ENCODE results near the gene FOXS1. TPM values are rescaled to one million over a fixed set of nuclear protein-coding genes. Genes with fewer than 3 reads are reported as not detected.

Gene FOXS1
- total RNA-seq, 2 experiments from 2014 or later, result not detected

DNA sequence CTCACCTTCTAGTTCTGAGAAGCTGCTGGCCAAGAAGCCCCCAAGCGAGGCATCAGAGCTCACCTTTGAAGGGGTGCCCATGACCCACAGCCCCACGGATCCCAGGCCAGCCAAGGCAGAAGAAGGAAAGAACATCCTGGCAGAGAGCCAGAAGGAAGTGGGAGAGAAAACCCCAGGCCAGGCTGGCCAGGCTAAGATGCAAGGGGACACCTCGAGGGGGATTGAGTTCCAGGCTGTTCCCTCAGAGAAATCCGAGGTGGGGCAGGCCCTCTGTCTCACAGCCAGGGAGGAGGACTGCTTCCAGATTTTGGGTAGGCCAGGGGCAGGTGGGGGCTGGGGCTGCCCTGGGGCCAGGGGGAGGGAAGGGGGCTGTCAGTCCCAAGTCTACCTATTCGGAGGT, 24.0 kb downstream of the FOXS1 start:
- H3K4me1 ChIP-seq (ENCODE audit: insufficient read depth, low read length, poor library complexity, severe bottlenecking), result no peaks in the 10 kb centered on the region
- H3K9me2 ChIP-seq (ENCODE audit: insufficient read depth, low read length), result no peaks in the 10 kb centered on the region
- H4K20me1 ChIP-seq (ENCODE audit: insufficient read depth, low read length), result no peaks in the 10 kb centered on the region
- intact Hi-C loops (cut with micrococcal nuclease; ENCODE audit: unreplicated experiment), result loop anchor here (10.0 kb wide), 1 partner anchor 633 kb away; no protein-coding TSS in a partner anchor
- H3K4me3 ChIP-seq (ENCODE audit: low read depth, low read length, poor library complexity, severe bottlenecking), result no peak overlapping the region
- H3K27ac ChIP-seq (ENCODE audit: low read depth, low read length, poor library complexity, severe bottlenecking), result no peak overlapping the region
- no TSS peak for BruUV-seq (replicated peaks)
- ChIA-PET CTCF (ENCODE audit: unreplicated experiment) (no interaction called here), POLR2A (no interaction called here)
- no peak overlapping the region for H3K4me2 ChIP-seq (ENCODE audit: low read length)
- no peak overlapping the region for H2AFZ ChIP-seq (ENCODE audit: low read length)
- no peaks in the 10 kb centered on the region for H3K79me2 ChIP-seq (ENCODE audit: insufficient read depth, low read depth, low read length)
- no peak for DNase-seq (ENCODE audit: low spot score)
- H3K36me3 ChIP-seq (ENCODE audit: insufficient read depth, low read length), result no peaks in the 10 kb centered on the region
- TF ChIP-seq EZH2phosphoT487 (IDR thresholded peaks at IDR 0.05; ENCODE audit: borderline replicate concordance, low read depth, low read length), result no peak
- TF ChIP-seq, protein P1, sequence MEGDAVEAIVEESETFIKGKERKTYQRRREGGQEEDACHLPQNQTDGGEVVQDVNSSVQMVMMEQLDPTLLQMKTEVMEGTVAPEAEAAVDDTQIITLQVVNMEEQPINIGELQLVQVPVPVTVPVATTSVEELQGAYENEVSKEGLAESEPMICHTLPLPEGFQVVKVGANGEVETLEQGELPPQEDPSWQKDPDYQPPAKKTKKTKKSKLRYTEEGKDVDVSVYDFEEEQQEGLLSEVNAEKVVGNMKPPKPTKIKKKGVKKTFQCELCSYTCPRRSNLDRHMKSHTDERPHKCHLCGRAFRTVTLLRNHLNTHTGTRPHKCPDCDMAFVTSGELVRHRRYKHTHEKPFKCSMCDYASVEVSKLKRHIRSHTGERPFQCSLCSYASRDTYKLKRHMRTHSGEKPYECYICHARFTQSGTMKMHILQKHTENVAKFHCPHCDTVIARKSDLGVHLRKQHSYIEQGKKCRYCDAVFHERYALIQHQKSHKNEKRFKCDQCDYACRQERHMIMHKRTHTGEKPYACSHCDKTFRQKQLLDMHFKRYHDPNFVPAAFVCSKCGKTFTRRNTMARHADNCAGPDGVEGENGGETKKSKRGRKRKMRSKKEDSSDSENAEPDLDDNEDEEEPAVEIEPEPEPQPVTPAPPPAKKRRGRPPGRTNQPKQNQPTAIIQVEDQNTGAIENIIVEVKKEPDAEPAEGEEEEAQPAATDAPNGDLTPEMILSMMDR (conservative IDR thresholded peaks at IDR 0.05; ENCODE audit: low read length), result no peak
- H3K9me3 ChIP-seq (ENCODE audit: low read length), result no peaks in the 10 kb centered on the region

- TF ChIP-seq, protein P1 (conservative IDR thresholded peaks at IDR 0.05; ENCODE audit: low read length), result no peak
- no peak for TF ChIP-seq EZH2phosphoT487 (IDR thresholded peaks at IDR 0.05; ENCODE audit: borderline replicate concordance, low read depth, low read length)
- CTCF ChIA-PET (ENCODE audit: unreplicated experiment), result no interaction called here
- BruUV-seq (replicated peaks), result no TSS peak
Observed at GRCh38 chr20:31820228-31820627, 25.2 kb downstream of the FOXS1 start.

DNA sequence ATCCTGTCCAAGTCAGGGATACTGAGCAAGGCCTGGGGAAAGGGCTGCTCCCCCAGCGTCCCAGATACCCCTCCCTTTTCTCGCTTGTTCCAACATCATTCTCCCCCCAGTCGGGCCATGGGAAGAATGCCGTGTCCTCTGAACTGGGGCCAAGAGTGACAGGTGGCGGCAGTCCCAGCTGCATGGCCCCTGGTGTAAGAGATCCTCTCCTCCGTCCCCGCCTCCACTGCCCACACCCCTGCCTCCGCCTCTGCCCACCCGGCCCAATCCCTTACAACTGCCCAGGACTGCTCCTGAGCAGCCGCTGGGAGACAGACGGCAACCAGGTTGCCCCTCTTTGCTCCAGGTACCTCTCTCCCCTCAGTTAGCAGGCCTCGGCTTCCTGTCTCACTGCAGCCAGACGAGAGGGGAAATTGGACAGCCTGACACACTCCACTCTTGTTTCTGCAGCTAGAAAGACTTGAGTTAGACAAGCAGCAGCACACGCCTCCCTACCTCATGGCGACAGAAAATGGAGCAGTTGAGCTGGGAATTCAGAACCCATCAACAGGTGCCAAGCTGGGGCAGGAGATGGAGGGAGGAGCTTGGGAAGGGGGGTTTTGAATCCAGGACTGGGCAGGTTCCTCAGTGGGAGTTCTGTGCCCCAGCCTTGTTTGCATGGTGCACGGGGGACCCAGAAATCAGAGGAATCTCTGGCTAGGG, 26.2 kb downstream of the FOXS1 start, which contains the start of gene MYLK2:
Gene MYLK2 (plus strand): TSS at position 274 of the 702 bp plus-strand sequence. CDS start 225 bp downstream, at position 499.
- no peaks in the 10 kb centered on the region for H3K4me1 ChIP-seq (ENCODE audit: insufficient read depth, low read length, poor library complexity, severe bottlenecking)
- POLR2A ChIA-PET, result no interaction called here
- no peak within 1 kb of the TSS for H2AFZ ChIP-seq (ENCODE audit: low read length)
- intact Hi-C loops (cut with micrococcal nuclease; ENCODE audit: unreplicated experiment), result no loop called here
- no peaks in the 10 kb centered on the region for H3K9me2 ChIP-seq (ENCODE audit: insufficient read depth, low read length)
- H3K9me3 ChIP-seq (ENCODE audit: low read length), result no peaks in the 10 kb centered on the region
- no peak within 1 kb of the TSS for H3K27ac ChIP-seq (ENCODE audit: low read depth, low read length, poor library complexity, severe bottlenecking)
- no peaks in the 10 kb centered on the region for H4K20me1 ChIP-seq (ENCODE audit: insufficient read depth, low read length)
- H3K4me3 ChIP-seq (ENCODE audit: low read depth, low read length, poor library complexity, severe bottlenecking), result no peak within 1 kb of the TSS
- TF ChIP-seq, protein P1 (conservative IDR thresholded peaks at IDR 0.05; ENCODE audit: low read length), result no peak
- TF ChIP-seq EZH2phosphoT487 (IDR thresholded peaks at IDR 0.05; ENCODE audit: borderline replicate concordance, low read depth, low read length), result no peak
- DNase-seq (ENCODE audit: low spot score), result no peak
- no peak within 1 kb of the TSS for H3K4me2 ChIP-seq (ENCODE audit: low read length)
- BruUV-seq (replicated peaks), result no TSS peak
- no peaks in the 10 kb centered on the region for H3K36me3 ChIP-seq (ENCODE audit: insufficient read depth, low read length)
- CTCF ChIA-PET (ENCODE audit: unreplicated experiment), result no interaction called here
- no peaks in the 10 kb centered on the region for H3K79me2 ChIP-seq (ENCODE audit: insufficient read depth, low read depth, low read length)

More at GRCh38 chr20:31820228-31820627, 25.2 kb downstream of the FOXS1 start:
- H3K9me2 ChIP-seq (ENCODE audit: insufficient read depth, low read length), result no peaks in the 10 kb centered on the region
- POLR2A ChIA-PET, result no interaction called here
- no peaks in the 10 kb centered on the region for H3K9me3 ChIP-seq (ENCODE audit: low read length)
- H3K4me1 ChIP-seq (ENCODE audit: insufficient read depth, low read length, poor library complexity, severe bottlenecking), result no peaks in the 10 kb centered on the region
- no peaks in the 10 kb centered on the region for H4K20me1 ChIP-seq (ENCODE audit: insufficient read depth, low read length)
- no peak overlapping the region for H3K4me2 ChIP-seq (ENCODE audit: low read length)
- H3K4me3 ChIP-seq (ENCODE audit: low read depth, low read length, poor library complexity, severe bottlenecking), result no peak overlapping the region
- DNase-seq (ENCODE audit: low spot score), result no peak
- no peaks in the 10 kb centered on the region for H3K79me2 ChIP-seq (ENCODE audit: insufficient read depth, low read depth, low read length)
- H3K27ac ChIP-seq (ENCODE audit: low read depth, low read length, poor library complexity, severe bottlenecking), result no peak overlapping the region
- H3K36me3 ChIP-seq (ENCODE audit: insufficient read depth, low read length), result no peaks in the 10 kb centered on the region
- intact Hi-C loops (cut with micrococcal nuclease; ENCODE audit: unreplicated experiment), result loop anchor here (10.0 kb wide), 1 partner anchor 635 kb away; no protein-coding TSS in a partner anchor
- no peak overlapping the region for H2AFZ ChIP-seq (ENCODE audit: low read length)
